Measurements from ENCODE around the gene AMFR. TPM values are rescaled to one million over a fixed set of nuclear protein-coding genes. Genes with fewer than 3 reads are reported as not detected.

The AMFR gene
- total RNA-seq, 1 donor from 2014 or later = 65.4 TPM

DNA sequence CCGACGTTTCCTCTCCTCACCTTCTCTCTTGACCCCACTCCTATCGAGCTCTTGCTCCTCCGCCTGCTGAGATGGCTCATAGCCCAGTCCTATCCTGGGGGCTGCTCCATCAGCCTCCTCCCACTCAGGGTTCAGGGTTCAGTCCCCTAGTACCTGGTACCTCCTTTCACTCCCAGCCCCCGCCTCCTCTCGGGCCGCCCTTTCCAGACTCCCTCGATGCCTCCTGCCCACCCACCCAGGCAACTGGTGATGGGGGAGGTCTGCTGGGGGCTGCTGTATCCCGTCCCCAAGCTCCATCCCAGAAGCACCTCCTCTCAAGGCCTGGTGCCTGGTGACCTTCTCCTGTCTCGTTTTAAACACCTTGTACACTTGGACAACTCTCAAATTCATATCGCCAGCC, 93.9 kb downstream of the AMFR start:
- H3K4me1 Mint-ChIP-seq (ENCODE audit: unreplicated experiment) = peaks cover 9% of the 10 kb centered on the region
- no peaks in the 10 kb centered on the region for H3K9me3 Mint-ChIP-seq
- H3K4me3 Mint-ChIP-seq = no peak overlapping the region
- no peaks in the 10 kb centered on the region for H3K27me3 Mint-ChIP-seq
- H3K27ac Mint-ChIP-seq = peak overlapping the region; percentile 80
- TF ChIP-seq, protein P1, sequence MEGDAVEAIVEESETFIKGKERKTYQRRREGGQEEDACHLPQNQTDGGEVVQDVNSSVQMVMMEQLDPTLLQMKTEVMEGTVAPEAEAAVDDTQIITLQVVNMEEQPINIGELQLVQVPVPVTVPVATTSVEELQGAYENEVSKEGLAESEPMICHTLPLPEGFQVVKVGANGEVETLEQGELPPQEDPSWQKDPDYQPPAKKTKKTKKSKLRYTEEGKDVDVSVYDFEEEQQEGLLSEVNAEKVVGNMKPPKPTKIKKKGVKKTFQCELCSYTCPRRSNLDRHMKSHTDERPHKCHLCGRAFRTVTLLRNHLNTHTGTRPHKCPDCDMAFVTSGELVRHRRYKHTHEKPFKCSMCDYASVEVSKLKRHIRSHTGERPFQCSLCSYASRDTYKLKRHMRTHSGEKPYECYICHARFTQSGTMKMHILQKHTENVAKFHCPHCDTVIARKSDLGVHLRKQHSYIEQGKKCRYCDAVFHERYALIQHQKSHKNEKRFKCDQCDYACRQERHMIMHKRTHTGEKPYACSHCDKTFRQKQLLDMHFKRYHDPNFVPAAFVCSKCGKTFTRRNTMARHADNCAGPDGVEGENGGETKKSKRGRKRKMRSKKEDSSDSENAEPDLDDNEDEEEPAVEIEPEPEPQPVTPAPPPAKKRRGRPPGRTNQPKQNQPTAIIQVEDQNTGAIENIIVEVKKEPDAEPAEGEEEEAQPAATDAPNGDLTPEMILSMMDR (conservative IDR thresholded peaks at IDR 0.05) = no peak
- DNase-seq (ENCODE audit: extremely low spot score, unreplicated experiment) = no peak
- no peaks in the 10 kb centered on the region for H3K36me3 Mint-ChIP-seq

- peak overlapping the region; percentile 83 for H3K27ac Mint-ChIP-seq
- peak overlapping the region; percentile 25 for H3K4me3 Mint-ChIP-seq
- no peaks in the 10 kb centered on the region for H3K9me3 Mint-ChIP-seq
- no peaks in the 10 kb centered on the region for H3K36me3 Mint-ChIP-seq
- no peaks in the 10 kb centered on the region for H3K27me3 Mint-ChIP-seq
- H3K4me1 Mint-ChIP-seq (ENCODE audit: unreplicated experiment) = peaks cover 9% of the 10 kb centered on the region
- DNase-seq (ENCODE audit: extremely low spot score, unreplicated experiment) = no peak
- TF ChIP-seq, protein P1 (conservative IDR thresholded peaks at IDR 0.05) = no peak
Measured at GRCh38 chr16:56330476-56330875, 94.9 kb downstream of the AMFR start.

- Mint-ChIP-seq H3K27ac (peak overlapping the region; percentile 83), H3K4me3 (no peak overlapping the region), H3K36me3 (no peaks in the 10 kb centered on the region), H3K9me3 (no peaks in the 10 kb centered on the region), H3K27me3 (no peaks in the 10 kb centered on the region), H3K4me1 (ENCODE audit: unreplicated experiment) (peaks cover 9% of the 10 kb centered on the region)
- TF ChIP-seq, protein P1 (conservative IDR thresholded peaks at IDR 0.05) = no peak
- no peak for DNase-seq (ENCODE audit: extremely low spot score, unreplicated experiment)
Measured at GRCh38 chr16:56329887-56330286, 95.5 kb downstream of the AMFR start.

GRCh38 chr16:56328276-56329022, 96.9 kb downstream of the AMFR start:
- TF ChIP-seq, protein P1 (conservative IDR thresholded peaks at IDR 0.05) = no peak
- Mint-ChIP-seq H3K9me3 (no peaks in the 10 kb centered on the region), H3K36me3 (no peaks in the 10 kb centered on the region), H3K4me1 (ENCODE audit: unreplicated experiment) (peaks cover 9% of the 10 kb centered on the region), H3K27ac (no peak overlapping the region), H3K4me3 (no peak overlapping the region), H3K27me3 (no peaks in the 10 kb centered on the region)
- no peak for DNase-seq (ENCODE audit: extremely low spot score, unreplicated experiment)

- Mint-ChIP-seq H3K27ac (no peak overlapping the region), H3K36me3 (no peaks in the 10 kb centered on the region), H3K4me1 (ENCODE audit: unreplicated experiment) (peaks cover 9% of the 10 kb centered on the region), H3K9me3 (no peaks in the 10 kb centered on the region), H3K4me3 (no peak overlapping the region), H3K27me3 (no peaks in the 10 kb centered on the region)
- TF ChIP-seq, protein P1 (conservative IDR thresholded peaks at IDR 0.05) = no peak
- no peak for DNase-seq (ENCODE audit: extremely low spot score, unreplicated experiment)
Measured at GRCh38 chr16:56327929-56328258, 97.5 kb downstream of the AMFR start.
